PC-9 (cell line): Measurements from ENCODE around the gene DCP1B. TPM values are rescaled to one million over a fixed set of nuclear protein-coding genes. Genes with fewer than 3 reads are reported as not detected.

ENCODE experiments used
- BruUV-seq: library from RNA; stranded (reverse); fragments of 400-500 nt; replicated peaks from 2 replicates; lab custom pipeline; 2021; lab: Mats Ljungman, UMichigan
- CTCF ChIA-PET: fragments of 300-600 bp; sonication (Branson Sonifier 250); formaldehyde crosslinking; loops from one replicate; lab custom pipeline; 2022; ENCODE audit warnings: antibody characterized with exemption; lab: Charles Lee
- POLR2A ChIA-PET: fragments of 300-600 bp; sonication (Branson Sonifier 250); formaldehyde crosslinking; loops from one replicate; lab custom pipeline; 2022; ENCODE audit warnings: antibody characterized with exemption; ENCODE audit not compliant: unreplicated experiment; lab: Charles Lee
- DNase-seq, 2 experiments: peaks; one replicate each; pipeline versions ENCODE4 v3.0.0 to v3.0.0-alpha.2; 2015 to 2022; ENCODE audit warnings: mixed read lengths in 1 of 2
- H2AFZ ChIP-seq: fragments of 200-600 bp; sonication (generic); 2 replicates; pipeline ENCODE4 v1.8.1; 2017; ENCODE audit warnings: antibody characterized with exemption
- H3F3A ChIP-seq: fragments of 200-600 bp; sonication (generic); 2 replicates; pipeline ENCODE4 v1.8.1; 2017; ENCODE audit warnings: antibody characterized with exemption, mild to moderate bottlenecking, low read depth; ENCODE audit not compliant: insufficient read depth
- H3K27ac ChIP-seq: fragments of 200-600 bp; sonication (generic); 2 replicates; pipeline ENCODE4 v1.6.1; 2016; ENCODE audit warnings: mixed run types
- H3K27me3 ChIP-seq: fragments of 200-600 bp; sonication (generic); 2 replicates; pipeline ENCODE4 v1.6.1; 2016; ENCODE audit warnings: low read depth, mixed run types; ENCODE audit not compliant: insufficient read depth
- H3K36me3 ChIP-seq: fragments of 200-600 bp; sonication (generic); 2 replicates; pipeline ENCODE4 v1.6.1; 2016; ENCODE audit warnings: low read depth, mixed run types
- H3K4me1 ChIP-seq: fragments of 200-600 bp; sonication (generic); replicated peaks from 2 replicates; pipeline ENCODE4 v1.6.1; 2016; ENCODE audit warnings: mixed run types; ENCODE audit not compliant: insufficient read depth
- H3K4me2 ChIP-seq: fragments of 200-600 bp; sonication (generic); 2 replicates; pipeline ENCODE4 v1.6.1; 2017; ENCODE audit warnings: mixed run types
- H3K4me3 ChIP-seq: fragments of 200-600 bp; sonication (generic); 2 replicates; pipeline ENCODE4 v1.6.1; 2016; ENCODE audit warnings: mixed run types
- H3K79me2 ChIP-seq: fragments of 200-600 bp; sonication (generic); 2 replicates; pipeline ENCODE4 v1.6.1; 2017; ENCODE audit warnings: low read depth, mixed run types
- H3K9me2 ChIP-seq: fragments of 200-600 bp; sonication (generic); 2 replicates; pipeline ENCODE4 v1.8.1; 2017; ENCODE audit warnings: mild to moderate bottlenecking; ENCODE audit not compliant: insufficient read depth
- H3K9me3 ChIP-seq: fragments of 200-600 bp; sonication (generic); 2 replicates; pipeline ENCODE4 v1.8.1; 2016; ENCODE audit warnings: low read depth; ENCODE audit not compliant: insufficient read depth
- H4K20me1 ChIP-seq: fragments of 200-600 bp; sonication (generic); 2 replicates; pipeline ENCODE4 v1.8.1; 2017; ENCODE audit not compliant: insufficient read depth
- CTCF ChIP-seq: fragments of 200-600 bp; sonication (generic); conservative IDR thresholded peaks from 2 replicates; pipeline ENCODE4 v1.6.1; 2017; ENCODE audit warnings: mixed run types, antibody characterized with exemption, mild to moderate bottlenecking, moderate library complexity
- EZH2 ChIP-seq: fragments of 200-600 bp; sonication (generic); IDR thresholded peaks from 2 replicates; pipeline ENCODE4 v1.8.0; 2017; ENCODE audit warnings: antibody characterized with exemption, low read depth
- intact Hi-C: fragments of 100-400 bp; cut with micrococcal nuclease; formaldehyde crosslinking; loops from one replicate; pipeline ENCODE4 v1.10.0; 2022; ENCODE audit not compliant: unreplicated experiment
- total RNA-seq: library from RNA; stranded (reverse); gene quantifications from 2 replicates; pipeline ENCODE4 v1.2.3, GENCODE V29; 2021

DCP1B gene
- total RNA-seq, 1 experiment from 2014 or later = 6.8 TPM

- no TSS peak for BruUV-seq
- DNase-seq = peak in 1 of 2 experiments; percentile 31
- no peaks in the 10 kb centered on the region for H3K9me3 ChIP-seq
These were observed 7.7 kb upstream of the DCP1B start for GRCh38 chr12:2011643-2012607.

GRCh38 chr12:2009623-2010022 is 5.4 kb upstream of the DCP1B start:
- no peaks in the 10 kb centered on the region for H3K36me3 ChIP-seq
- BruUV-seq = no TSS peak
- intact Hi-C loops = no loop called here
- H3K79me2 ChIP-seq = no peaks in the 10 kb centered on the region
- H3K9me2 ChIP-seq = no peaks in the 10 kb centered on the region
- TF ChIP-seq CTCF (no peak), EZH2 (no peak)
- H3K4me3 ChIP-seq = no peak overlapping the region
- H3F3A ChIP-seq = no peaks in the 10 kb centered on the region
- H3K4me1 ChIP-seq = no peaks in the 10 kb centered on the region
- H3K4me2 ChIP-seq = no peak overlapping the region
- H4K20me1 ChIP-seq = no peaks in the 10 kb centered on the region
- H3K27me3 ChIP-seq = peaks cover 18% of the 10 kb centered on the region
- DNase-seq = no peak
- ChIA-PET CTCF (no interaction called here), POLR2A (interaction anchor here (0.6 kb wide), 1 partner anchor 51 kb away, joined by 5 read pairs; no protein-coding TSS in a partner anchor)
- no peak overlapping the region for H2AFZ ChIP-seq
- no peaks in the 10 kb centered on the region for H3K9me3 ChIP-seq
- H3K27ac ChIP-seq = no peak overlapping the region

More at GRCh38 chr12:2011643-2012607, 7.7 kb upstream of the DCP1B start:
- no peaks in the 10 kb centered on the region for H3K9me2 ChIP-seq
- H3K4me3 ChIP-seq = no peak overlapping the region
- H3K4me1 ChIP-seq = no peaks in the 10 kb centered on the region
- H3K36me3 ChIP-seq = no peaks in the 10 kb centered on the region
- peaks cover 31% of the 10 kb centered on the region for H3K27me3 ChIP-seq
- CTCF ChIA-PET = no interaction called here
- intact Hi-C loops = no loop called here
- TF ChIP-seq CTCF = no peak
- no peak for TF ChIP-seq EZH2
- H3K27ac ChIP-seq = no peak overlapping the region
- H4K20me1 ChIP-seq = no peaks in the 10 kb centered on the region
- H3K79me2 ChIP-seq = no peaks in the 10 kb centered on the region
- no peak overlapping the region for H2AFZ ChIP-seq
- H3K4me2 ChIP-seq = no peak overlapping the region
- POLR2A ChIA-PET = interaction anchor here (0.6 kb wide), 1 partner anchor 406 kb away, joined by 3 read pairs; no protein-coding TSS in a partner anchor
- H3F3A ChIP-seq = no peaks in the 10 kb centered on the region

GRCh38 chr12:2008677-2009076 is 4.4 kb upstream of the DCP1B start:
- ChIA-PET POLR2A (interaction anchor here (0.6 kb wide), 1 partner anchor 50 kb away, joined by 5 read pairs; no protein-coding TSS in a partner anchor), CTCF (no interaction called here)
- H3K36me3 ChIP-seq = no peaks in the 10 kb centered on the region
- H4K20me1 ChIP-seq = no peaks in the 10 kb centered on the region
- no peak overlapping the region for H3K4me3 ChIP-seq
- H3K27ac ChIP-seq = no peak overlapping the region
- no peaks in the 10 kb centered on the region for H3F3A ChIP-seq
- no peak for DNase-seq
- no peak for TF ChIP-seq CTCF
- TF ChIP-seq EZH2 = no peak
- intact Hi-C loops = no loop called here
- no peaks in the 10 kb centered on the region for H3K79me2 ChIP-seq
- no peaks in the 10 kb centered on the region for H3K9me2 ChIP-seq
- no TSS peak for BruUV-seq
- no peak overlapping the region for H2AFZ ChIP-seq
- H3K4me1 ChIP-seq = no peaks in the 10 kb centered on the region
- H3K9me3 ChIP-seq = no peaks in the 10 kb centered on the region
- H3K4me2 ChIP-seq = no peak overlapping the region
- peaks cover 19% of the 10 kb centered on the region for H3K27me3 ChIP-seq
